VCaP (cell line): ENCODE results near the gene ATP2C1.

Experiments
- H3K27ac ChIP-seq: fragments of 450-650 bp; 2 replicates; pipeline ENCODE4 v1.5.1; 2017
- CTCF ChIP-seq: fragments of 450-650 bp; conservative IDR thresholded peaks from 2 replicates; pipeline ENCODE4 v1.5.1; 2017; ENCODE audit warnings: mild to moderate bottlenecking, moderate library complexity

Gene ATP2C1

DNA sequence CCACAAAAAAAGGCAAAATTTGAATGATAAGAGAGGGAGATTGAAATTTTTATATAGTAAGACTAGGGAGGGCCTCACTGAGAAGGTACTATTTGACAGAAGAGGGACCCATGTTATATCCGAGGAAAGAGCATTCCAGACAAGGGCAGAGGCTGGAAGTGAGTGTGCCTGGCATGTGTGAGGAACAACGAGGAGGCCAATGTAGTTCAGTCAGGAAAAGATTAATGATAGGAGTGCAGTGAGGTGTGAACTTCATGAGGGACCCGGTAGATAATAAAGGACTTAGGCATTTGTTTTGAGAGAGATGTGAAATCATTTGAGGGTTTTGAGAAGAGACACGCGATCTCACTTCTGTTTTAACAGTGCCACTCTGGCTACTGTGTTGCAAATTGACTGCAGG, 96.4 kb downstream of the ATP2C1 start:
- TF ChIP-seq CTCF, result no peak

GRCh38 chr3:130991126-130991525, 97.2 kb downstream of the ATP2C1 start:
- no peak for TF ChIP-seq CTCF
- H3K27ac ChIP-seq, result peak overlapping the region; percentile 21; the same call in 1 of the 2 replicates

More for the DNA sequence above, 96.4 kb downstream of the ATP2C1 start:
- H3K27ac ChIP-seq, result no peak overlapping the region

GRCh38 chr3:130992344-130992743, 98.5 kb downstream of the ATP2C1 start:
- no peak for TF ChIP-seq CTCF

DNA sequence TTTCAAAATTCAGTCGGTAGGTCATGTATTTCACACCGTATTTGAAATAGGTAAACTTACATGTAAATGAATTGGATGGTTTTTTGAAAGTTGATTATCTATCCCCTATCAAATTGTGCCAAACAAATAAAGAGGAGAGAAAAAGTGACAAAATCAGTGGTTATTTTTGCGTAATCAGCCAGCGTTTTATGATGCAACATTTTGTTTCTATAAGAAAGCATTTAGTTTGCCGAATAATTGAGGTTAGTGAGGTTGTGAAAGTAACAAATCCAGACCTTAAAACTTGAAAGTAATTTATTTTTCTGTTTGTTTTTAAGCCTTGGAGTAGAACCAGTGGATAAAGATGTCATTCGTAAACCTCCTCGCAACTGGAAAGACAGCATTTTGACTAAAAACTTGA, 103.4 kb downstream of the ATP2C1 start:
- H3K27ac ChIP-seq, result no peak overlapping the region
- no peak for TF ChIP-seq CTCF

More at GRCh38 chr3:130992344-130992743, 98.5 kb downstream of the ATP2C1 start:
- peak overlapping the region; percentile 21; the same call in 1 of the 2 replicates for H3K27ac ChIP-seq

DNA sequence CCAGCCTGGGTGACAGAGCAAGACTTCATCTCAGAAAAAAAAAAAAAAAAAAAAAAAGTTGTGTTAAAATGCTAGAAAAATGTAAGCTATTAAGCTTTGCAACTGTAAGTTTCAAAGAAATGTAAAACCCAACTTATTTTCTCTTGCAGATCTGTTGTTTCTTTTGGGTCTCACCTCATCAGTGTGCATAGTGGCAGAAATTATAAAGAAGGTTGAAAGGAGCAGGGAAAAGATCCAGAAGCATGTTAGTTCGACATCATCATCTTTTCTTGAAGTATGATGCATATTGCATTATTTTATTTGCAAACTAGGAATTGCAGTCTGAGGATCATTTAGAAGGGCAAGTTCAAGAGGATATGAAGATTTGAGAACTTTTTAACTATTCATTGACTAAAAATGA, 107.2 kb downstream of the ATP2C1 start:
- H3K27ac ChIP-seq, result no peak overlapping the region
- no peak for TF ChIP-seq CTCF

DNA sequence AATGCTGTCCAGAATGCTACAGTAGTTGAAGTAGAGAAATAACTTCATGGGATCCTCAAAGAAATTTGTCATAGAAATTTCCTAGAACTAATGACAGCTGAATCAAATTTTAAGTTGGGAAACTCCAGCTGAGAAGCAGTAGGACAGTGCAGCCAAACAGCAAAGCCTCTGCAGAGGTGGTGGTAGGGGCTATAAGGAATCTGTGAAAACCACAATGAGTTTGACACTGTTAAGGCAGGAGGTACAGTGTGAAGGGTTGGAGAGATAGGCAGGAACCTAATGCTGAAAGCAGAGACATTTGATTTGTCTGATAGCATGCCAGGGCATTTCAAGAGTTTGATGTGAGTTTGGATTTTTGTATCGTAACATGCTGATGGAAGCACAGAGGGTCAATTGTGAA, 110.7 kb downstream of the ATP2C1 start:
- no peak overlapping the region for H3K27ac ChIP-seq
- no peak for TF ChIP-seq CTCF

GRCh38 chr3:131007256-131007655, 113.4 kb downstream of the ATP2C1 start:
- TF ChIP-seq CTCF, result no peak
- peak overlapping the region; percentile 80; the same call in 1 of the 2 replicates for H3K27ac ChIP-seq
